ENCODE data around the gene PTPRD. TPM values are rescaled to one million over a fixed set of nuclear protein-coding genes. Genes with fewer than 3 reads are reported as not detected.

The PTPRD gene
- total RNA-seq, 3 donors from 2014 or later (not counting 1 experiment from before 2014, with no cell fraction given) = 0.05 to 0.68 TPM; not detected in 1

GRCh38 chr9:10146517-10147331 lies 466.1 kb downstream of the PTPRD start:
- Mint-ChIP-seq H3K27ac (no peak overlapping the region), H3K4me1 (no peaks in the 10 kb centered on the region), H3K4me3 (no peak overlapping the region), H3K27me3 (ENCODE audit: low read depth in 2 of 2) (no peaks in the 10 kb centered on the region), H3K9me3 (peaks cover 2% of the 10 kb centered on the region in 2 donors), H3K36me3 (no peaks in the 10 kb centered on the region)
- intact Hi-C loops (cut with micrococcal nuclease) = no loop called here
- Histone ChIP-seq H3K4me1 (ENCODE audit: control insufficient read depth, insufficient read depth, low read length) (no peaks in the 10 kb centered on the region), H3K27ac (ENCODE audit: low read length) (no peak overlapping the region), H3K9me3 (ENCODE audit: control insufficient read depth, insufficient read depth, low read length) (no peaks in the 10 kb centered on the region), H3K36me3 (ENCODE audit: control insufficient read depth, insufficient read depth, low read length) (no peaks in the 10 kb centered on the region), H3K4me3 (ENCODE audit: low read length) (no peak overlapping the region), H3K27me3 (ENCODE audit: control insufficient read depth, insufficient read depth, low read length) (no peaks in the 10 kb centered on the region)
- ATAC-seq (no peak), DNase-seq (no peak)
- WGBS (ENCODE audit: insufficient coverage) = 79% methylated on average over 7 of the region's 8 CpGs
- TF ChIP-seq CTCF (IDR thresholded peaks at IDR 0.05) = no peak

GRCh38 chr9:10144355-10144754 lies 468.4 kb downstream of the PTPRD start:
- no peaks in the 10 kb centered on the region for H3K36me3 ChIP-seq (ENCODE audit: control insufficient read depth, insufficient read depth, low read length)
- no peaks in the 10 kb centered on the region for H3K9me3 ChIP-seq (ENCODE audit: control insufficient read depth, insufficient read depth, low read length)
- no peaks in the 10 kb centered on the region for H3K4me1 ChIP-seq (ENCODE audit: control insufficient read depth, insufficient read depth, low read length)
- intact Hi-C loops (cut with micrococcal nuclease) = no loop called here
- no peaks in the 10 kb centered on the region for H3K27me3 ChIP-seq (ENCODE audit: control insufficient read depth, insufficient read depth, low read length)
- H3K27ac ChIP-seq (ENCODE audit: low read length) = no peak overlapping the region
- H3K36me3 Mint-ChIP-seq = peaks cover 10% of the 10 kb centered on the region
- no peak overlapping the region for H3K4me3 Mint-ChIP-seq
- WGBS (ENCODE audit: insufficient coverage) = no CpG with 5 or more reads among the region's 3 CpGs
- no peaks in the 10 kb centered on the region for H3K4me1 Mint-ChIP-seq
- DNase-seq (no peak), ATAC-seq (no peak)
- TF ChIP-seq CTCF (IDR thresholded peaks at IDR 0.05) = no peak
- no peaks in the 10 kb centered on the region for H3K27me3 Mint-ChIP-seq (ENCODE audit: low read depth in 2 of 2)
- H3K27ac Mint-ChIP-seq = no peak overlapping the region
- H3K4me3 ChIP-seq (ENCODE audit: low read length) = no peak overlapping the region
- peaks cover 2 to 6% of the 10 kb centered on the region in 2 donors for H3K9me3 Mint-ChIP-seq

- H3K4me3 ChIP-seq (ENCODE audit: low read length) = no peak overlapping the region
- Mint-ChIP-seq H3K27me3 (ENCODE audit: low read depth in 2 of 2) (no peaks in the 10 kb centered on the region), H3K4me3 (no peak overlapping the region), H3K27ac (no peak overlapping the region), H3K9me3 (peaks cover 16% of the 10 kb centered on the region in 2 donors), H3K4me1 (no peaks in the 10 kb centered on the region), H3K36me3 (peaks cover 28% of the 10 kb centered on the region)
- H3K9me3 ChIP-seq (ENCODE audit: control insufficient read depth, insufficient read depth, low read length) = peaks cover 4% of the 10 kb centered on the region
- TF ChIP-seq CTCF (IDR thresholded peaks at IDR 0.05) = no peak
- no peaks in the 10 kb centered on the region for H3K4me1 ChIP-seq (ENCODE audit: control insufficient read depth, insufficient read depth, low read length)
- no peaks in the 10 kb centered on the region for H3K36me3 ChIP-seq (ENCODE audit: control insufficient read depth, insufficient read depth, low read length)
- no peak overlapping the region for H3K27ac ChIP-seq (ENCODE audit: low read length)
- ATAC-seq (no peak), DNase-seq (no peak)
- intact Hi-C loops (cut with micrococcal nuclease) = no loop called here
- H3K27me3 ChIP-seq (ENCODE audit: control insufficient read depth, insufficient read depth, low read length) = no peaks in the 10 kb centered on the region
Measured at GRCh38 chr9:10135553-10135952, 477.2 kb downstream of the PTPRD start.

- Mint-ChIP-seq H3K27me3 (ENCODE audit: low read depth in 2 of 2) (no peaks in the 10 kb centered on the region), H3K4me3 (no peak overlapping the region), H3K9me3 (peaks cover 16 to 18% of the 10 kb centered on the region in 2 donors), H3K36me3 (peaks cover 24% of the 10 kb centered on the region), H3K4me1 (no peaks in the 10 kb centered on the region), H3K27ac (no peak overlapping the region)
- no peak overlapping the region for H3K27ac ChIP-seq (ENCODE audit: low read length)
- H3K9me3 ChIP-seq (ENCODE audit: control insufficient read depth, insufficient read depth, low read length) = peaks cover 4% of the 10 kb centered on the region
- no peaks in the 10 kb centered on the region for H3K27me3 ChIP-seq (ENCODE audit: control insufficient read depth, insufficient read depth, low read length)
- H3K36me3 ChIP-seq (ENCODE audit: control insufficient read depth, insufficient read depth, low read length) = no peaks in the 10 kb centered on the region
- 67% methylated on average over 4 of the region's 4 CpGs for WGBS (ENCODE audit: insufficient coverage)
- H3K4me1 ChIP-seq (ENCODE audit: control insufficient read depth, insufficient read depth, low read length) = no peaks in the 10 kb centered on the region
- ATAC-seq = no peak
- H3K4me3 ChIP-seq (ENCODE audit: low read length) = no peak overlapping the region
- DNase-seq = no peak
- intact Hi-C loops (cut with micrococcal nuclease) = no loop called here
- TF ChIP-seq CTCF (IDR thresholded peaks at IDR 0.05) = no peak
Measured at GRCh38 chr9:10134266-10134665, 478.5 kb downstream of the PTPRD start.
